C1 segment of cervical spinal cord (tissue), 14 donors: ENCODE data around the gene MAPKAP1.
A peak's percentile ranks its signal among the peaks of the same experiment; 100 is the strongest.

Source experiments
- DNase-seq, 14 donors: peaks; one replicate each; lab custom pipeline; 2025; lab: John Stamatoyannopoulos, UW

Gene MAPKAP1

DNA sequence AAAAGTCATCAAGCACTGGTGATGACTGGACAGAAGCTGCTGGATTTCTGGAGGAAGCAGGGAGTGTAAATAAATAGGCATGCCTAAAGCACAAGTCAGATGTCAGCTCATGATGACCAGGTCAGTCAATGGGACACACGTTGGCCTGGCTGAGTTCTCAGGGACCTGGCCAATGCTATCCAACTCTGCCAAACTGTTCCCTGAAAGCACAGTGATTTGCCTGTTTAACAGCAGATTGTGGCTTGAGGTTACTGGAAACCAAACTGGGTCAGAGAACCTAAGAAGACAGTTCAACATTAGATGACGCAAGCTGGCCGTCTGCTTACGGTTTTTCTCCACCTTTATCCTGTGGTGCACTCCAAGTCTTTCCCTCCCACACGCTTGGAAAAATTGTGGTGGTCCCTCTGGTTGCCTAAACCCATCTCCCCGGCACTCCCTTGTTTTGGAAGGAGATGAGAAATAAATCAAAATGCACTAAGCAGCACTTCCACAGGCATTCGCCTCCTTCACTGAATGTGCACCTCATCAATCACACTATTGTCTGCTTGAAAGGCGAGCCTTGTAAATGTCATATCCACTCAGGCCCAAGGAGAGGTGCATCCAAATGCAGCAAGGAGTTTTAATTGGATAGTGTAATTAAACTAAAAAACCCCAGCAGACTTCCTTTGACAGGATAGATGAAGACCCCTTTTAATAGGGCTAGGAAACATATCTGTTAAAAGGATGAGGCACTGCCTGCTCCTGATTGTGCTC is 245.9 kb downstream of the MAPKAP1 start:
- DNase-seq = peak in 6 of 14 donors; percentile 11 to 73 (median 25)

DNA sequence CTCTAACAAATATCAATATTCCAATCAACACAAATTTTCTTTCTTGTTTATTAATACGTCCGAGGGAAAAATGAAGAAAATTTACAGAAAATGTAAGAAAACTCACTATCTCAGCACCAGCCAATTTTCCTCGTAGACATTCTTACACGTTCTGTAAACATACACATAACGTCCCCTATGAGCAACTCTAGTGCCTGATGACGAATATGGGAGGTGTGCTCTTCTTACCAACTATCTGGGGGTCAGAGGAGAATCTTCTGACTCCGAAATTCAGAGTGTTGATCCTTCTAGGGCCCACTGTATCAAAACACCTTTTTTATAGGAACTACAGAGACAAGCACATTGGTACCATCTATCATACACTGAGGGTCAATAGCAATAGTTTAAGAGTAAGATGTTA is 246.7 kb downstream of the MAPKAP1 start:
- DNase-seq = no peak

DNA sequence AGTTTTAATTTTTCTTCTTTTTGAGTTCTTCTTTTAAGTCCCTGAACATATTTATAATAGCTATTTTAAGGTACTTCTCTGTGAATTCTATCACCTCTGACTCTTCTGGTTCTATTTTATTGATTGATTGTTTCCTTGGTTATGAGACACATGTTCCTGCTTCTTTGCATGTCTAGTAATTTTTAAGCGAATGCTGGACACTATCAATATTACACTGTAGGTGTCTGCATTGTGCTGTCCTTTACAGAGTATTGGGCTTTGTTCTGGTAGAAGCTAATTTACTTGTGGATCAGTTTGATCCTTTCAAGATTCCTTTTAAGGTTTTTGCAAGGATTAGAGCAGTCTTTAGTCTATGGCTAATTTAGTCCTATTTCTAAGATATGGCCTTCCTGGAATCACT is 249.7 kb downstream of the MAPKAP1 start:
- DNase-seq = no peak

DNA sequence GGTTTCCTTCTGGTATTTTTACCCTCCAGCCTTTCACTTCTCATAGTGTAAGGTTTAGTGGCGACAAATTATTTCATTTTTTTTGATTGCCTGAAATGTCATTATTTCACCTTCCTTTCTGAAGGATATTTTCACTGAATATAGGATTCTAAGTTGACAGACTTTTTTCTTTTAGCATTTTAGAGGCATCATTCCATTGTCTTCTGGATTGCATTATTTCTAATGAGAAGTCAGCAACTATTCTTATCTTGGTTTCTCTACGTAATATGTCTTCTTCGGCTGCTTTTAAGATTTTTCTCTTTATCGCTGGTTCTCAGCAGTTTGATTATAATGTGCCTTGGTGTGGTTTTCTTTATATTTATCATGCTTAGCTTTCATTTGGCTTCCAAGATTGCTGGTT is 251.1 kb downstream of the MAPKAP1 start:
- DNase-seq = no peak

DNA sequence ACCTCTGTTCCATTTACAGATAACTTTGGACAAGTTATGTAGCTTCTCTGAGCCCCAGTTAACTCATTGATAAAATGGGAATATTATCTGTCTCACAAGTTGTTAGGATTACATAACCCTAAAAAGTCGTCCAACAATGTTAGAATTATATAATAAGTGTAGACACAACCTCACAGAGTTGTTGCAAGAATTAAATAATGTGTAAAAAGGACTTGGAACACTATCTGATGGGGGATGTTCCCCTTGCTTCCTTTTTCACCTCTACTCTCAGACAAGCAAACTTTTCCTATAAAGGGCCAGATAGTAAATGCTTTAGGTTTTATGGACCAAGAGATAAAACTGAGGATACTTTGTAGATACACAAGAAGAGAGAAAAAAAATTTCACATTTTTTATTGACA is 251.9 kb downstream of the MAPKAP1 start:
- no peak for DNase-seq

DNA sequence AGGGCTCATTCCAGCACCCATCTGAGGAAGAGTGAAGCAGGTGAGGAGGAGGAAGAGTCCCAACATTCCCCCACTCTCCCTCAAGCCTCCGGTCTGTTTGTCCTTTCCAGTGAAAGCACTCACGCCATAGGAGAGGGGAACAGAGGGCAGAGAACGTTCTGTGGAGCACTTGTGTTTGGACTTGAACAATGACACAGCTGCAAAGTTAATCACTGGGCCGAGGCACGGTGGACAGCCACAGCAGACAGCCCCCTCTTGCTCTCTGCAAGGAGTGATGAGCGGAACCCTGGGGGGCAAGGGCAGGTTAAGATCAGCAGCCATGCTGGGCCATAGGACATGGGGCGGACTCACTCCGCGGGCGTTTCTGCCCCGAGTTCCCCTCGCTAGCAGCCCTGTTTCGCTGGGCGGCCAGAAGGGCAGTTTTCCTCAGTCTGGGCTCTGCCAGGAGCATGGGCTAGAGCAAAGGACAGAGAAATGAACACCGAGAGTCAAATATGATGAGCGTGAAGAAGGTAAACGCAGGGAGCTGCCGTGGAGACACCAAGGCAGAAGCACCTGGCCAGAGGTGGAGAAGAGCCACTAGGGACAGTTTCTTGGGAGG is 259.7 kb downstream of the MAPKAP1 start:
- DNase-seq = no peak

DNA sequence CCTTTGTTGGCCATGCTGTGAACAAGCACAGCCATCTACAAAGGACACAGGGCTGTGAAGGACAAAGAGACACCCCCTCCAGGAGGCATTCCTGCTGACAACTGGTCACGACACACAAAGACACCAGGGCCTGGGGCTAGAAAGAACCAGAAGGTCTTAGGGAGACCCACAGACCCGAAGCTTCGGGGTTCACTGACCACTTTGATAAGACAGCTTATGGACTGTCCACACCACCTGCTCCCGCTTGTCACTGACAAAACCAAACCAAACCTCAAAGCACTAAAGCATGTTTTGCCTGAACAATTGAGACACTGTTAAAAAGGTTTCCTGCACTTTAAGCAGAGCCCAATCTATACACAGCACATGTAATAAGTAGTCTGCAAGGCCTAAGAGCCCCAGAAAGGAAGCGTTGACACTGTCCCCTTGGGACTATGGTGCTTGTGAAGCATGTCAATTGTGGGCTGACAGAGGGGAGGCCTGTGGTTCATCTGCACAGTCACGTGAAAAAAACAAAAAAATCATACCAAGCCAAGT is 260.4 kb downstream of the MAPKAP1 start:
- no peak for DNase-seq

DNA sequence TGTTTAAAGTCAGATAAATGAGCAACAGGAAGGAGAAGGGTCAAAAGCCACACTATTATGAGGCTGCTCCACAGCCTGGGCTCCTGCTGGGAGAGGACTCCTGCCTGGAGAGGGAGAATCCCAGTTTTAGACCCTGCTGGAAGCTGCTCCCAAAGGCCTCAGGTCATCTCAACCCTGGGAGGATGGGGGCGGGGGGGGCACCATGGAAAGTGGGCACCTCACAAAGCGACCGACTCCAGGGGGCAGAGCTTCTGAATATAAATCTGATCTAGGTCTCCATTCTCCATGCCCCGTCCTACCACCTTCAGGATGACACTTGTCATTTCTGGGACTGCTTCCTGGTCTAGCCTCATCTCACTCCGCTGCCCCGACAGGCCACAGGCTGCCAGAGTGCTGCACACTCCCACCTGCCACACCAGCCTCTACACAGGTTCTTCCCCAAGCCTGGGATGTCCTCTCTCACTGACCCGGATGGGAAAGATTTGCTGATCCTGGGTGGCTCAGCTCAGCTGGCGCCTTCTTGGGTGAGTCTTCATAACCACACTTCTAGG is 262.0 kb downstream of the MAPKAP1 start:
- no peak for DNase-seq

DNA sequence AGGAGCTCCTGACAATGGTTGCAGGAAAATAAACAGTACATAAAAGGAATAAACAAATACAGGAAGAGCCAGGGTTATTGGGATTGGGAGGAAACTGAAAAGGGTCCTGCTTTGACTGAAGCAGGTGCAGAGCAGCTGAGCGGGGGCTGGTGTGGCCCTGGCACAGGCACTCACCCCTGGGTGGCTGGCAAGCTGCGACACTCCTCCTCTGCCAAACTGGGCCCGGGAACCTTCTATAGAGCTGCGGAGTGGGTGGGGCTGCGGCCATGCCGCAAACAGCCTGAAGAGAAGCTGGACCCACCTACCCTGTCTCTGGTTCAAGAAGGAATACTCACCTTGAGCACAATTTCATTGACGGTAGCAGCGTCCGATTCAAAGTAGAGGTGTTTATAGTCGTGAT is 262.8 kb downstream of the MAPKAP1 start:
- DNase-seq = no peak

DNA sequence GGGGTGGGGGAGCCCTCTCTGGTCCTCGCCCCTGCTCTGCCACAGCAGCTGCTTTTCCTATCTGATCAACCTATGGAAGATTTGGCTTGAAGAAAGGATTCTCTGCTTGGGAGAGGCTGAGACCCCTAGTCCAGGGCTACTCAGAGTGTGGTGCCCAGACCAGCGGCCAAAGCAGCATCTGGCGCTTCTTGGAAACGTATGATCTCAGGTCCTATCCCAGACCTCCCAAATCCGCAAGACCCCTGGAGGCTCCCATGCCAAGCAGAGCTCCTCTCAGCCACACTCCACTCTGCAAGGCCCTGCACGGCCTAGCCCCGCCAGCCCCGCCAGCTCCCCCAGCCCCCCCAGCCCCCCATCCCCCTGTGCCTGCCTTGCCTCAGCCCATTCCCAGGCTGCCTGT is 263.6 kb downstream of the MAPKAP1 start:
- DNase-seq = no peak

DNA sequence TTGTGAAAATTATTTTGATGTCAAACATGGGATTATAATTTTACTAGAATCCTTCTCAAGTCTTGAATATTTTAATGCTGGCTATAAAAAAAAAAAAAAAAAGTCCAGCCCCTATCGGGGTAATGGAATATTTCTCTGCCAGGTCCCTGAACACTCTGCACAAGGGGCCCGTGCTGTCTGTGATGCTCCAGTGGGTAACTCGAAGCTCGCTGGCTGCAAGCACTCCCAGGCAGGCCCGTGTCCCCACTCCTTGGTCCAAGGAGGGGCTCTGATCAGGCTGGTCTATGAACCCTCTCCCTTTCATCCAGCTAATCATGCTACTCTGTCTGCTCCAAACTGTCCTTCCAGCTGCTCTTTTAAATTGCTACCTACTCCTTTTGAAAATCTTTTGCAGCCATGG is 264.6 kb downstream of the MAPKAP1 start:
- DNase-seq = no peak

DNA sequence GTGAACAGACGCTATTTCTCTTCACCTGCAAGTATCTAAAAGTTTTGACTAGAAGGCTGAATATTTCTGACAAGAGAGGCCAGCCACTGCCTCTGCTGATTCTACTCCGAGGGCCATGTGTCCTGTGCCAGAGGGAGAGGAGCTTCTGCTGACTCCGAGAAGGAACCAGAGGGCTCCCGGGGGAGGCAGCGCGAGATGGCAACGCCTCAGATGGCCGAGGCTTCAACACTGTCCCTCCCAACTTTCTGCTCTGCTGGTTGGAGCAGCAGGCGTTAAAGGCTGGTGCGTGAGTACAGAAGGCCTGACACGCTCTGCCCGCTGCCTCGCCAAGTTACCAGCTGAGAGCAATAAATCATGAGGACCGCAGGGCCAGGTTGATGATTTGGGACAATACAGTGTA is 266.6 kb downstream of the MAPKAP1 start:
- DNase-seq = peak in 1 of 14 donors; percentile 15

DNA sequence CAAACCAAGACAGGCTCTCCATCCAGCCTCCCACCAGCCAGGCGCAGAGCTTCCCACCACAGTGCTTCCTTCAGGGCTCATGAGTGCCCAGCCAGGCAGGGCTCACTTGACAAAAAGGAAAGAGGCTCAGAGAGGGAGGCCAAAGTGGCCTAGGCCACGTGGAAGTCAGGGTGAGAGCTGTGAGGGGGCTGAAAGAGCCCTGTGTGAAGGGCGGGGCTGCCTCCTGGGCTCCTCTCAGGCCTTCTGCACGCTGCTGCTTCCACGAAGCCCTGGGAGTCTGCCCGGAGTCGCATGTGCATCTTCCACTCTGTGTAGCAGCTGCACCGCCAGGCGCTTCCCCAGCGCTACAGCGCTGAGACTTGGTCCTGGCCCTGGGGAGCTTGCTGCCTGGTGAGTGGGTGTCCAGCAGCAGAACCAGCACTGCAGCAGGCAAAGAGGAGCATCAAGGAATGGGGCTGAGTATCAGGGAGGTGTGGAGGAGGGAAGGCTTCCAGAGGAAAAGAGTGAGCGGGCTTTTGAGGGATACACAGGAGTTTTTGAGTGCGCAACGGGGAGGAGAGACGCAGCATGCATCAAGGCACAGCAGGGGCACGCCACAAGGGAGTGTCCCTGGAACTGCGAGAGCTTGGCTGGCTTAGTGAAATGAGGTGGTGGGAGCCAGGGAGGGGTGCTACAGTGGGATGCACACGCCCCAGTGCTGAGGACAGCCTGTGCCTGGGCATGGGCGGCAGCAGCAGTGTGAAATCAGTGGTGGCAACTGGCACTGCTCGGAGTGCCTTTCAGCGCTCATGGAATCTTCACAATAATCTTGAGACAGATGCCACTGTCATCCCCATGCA is 267.4 kb downstream of the MAPKAP1 start:
- no peak for DNase-seq

DNA sequence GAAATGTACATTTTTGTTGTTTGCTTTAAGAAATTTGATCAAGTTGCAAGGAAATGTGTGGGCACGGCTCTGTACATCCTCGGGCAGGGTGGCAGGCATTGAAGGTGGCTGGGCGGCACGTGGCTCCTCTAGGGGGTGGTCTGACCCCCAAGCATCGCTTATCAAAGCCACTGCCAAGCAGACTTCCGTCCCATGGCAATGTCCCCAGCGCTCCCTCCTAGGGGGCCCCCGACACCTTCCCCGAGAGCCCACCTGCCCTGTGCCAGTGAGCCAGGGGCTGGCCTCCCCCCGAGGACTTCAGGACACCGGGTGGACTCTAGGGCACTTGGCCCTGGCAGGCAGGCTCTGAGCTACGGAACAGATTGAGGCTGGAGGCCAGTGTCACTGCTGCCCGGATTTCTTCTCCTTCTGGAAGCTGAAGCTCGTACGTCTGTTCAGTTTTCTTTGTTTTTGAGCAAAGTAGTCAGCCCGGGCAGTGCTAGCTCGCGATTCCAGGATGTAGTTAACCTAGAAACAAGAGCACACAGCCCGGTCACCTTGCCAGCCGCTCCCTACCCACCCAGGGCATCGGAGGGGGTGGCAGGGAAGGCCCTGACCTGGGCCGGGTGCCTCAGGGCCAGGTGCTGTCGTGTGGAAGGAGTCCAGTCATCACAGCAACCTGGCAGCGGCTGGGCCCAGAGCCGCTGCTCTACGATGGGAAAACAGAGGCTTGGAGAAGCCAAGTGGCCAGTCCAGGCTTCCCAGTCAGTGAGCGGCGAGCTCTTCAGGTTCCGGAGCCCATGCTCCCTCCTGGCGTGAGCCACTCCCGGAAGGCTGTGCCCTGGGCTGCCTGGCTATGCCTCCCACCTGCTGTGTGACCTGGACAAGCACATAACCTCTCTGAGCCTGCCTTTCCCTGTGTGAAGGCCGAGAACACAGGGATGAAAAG is 268.2 kb downstream of the MAPKAP1 start:
- DNase-seq = peak in 1 of 14 donors; percentile 78

DNA sequence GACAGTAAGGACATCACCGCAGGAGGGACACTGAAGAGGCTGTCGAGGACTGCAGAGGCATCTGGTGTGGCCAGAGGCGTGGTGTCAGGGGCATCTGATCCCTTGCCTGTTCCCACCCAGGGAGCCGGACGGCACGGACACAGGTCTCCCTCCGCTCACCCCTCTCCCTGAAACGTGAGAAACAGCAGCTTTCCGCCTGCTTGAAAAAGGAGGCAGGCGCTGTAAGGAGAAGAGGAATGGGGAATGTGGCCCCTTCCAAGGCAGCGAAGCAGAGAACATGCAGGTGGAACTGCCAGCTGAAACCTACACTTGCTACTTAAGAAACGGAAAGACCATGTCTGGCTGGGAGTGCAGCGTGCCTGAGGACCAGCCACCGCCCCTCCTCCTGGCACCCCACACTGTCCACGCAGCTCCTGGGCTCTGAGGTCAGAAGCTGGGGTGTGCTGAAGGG is 269.2 kb downstream of the MAPKAP1 start:
- no peak for DNase-seq

DNA sequence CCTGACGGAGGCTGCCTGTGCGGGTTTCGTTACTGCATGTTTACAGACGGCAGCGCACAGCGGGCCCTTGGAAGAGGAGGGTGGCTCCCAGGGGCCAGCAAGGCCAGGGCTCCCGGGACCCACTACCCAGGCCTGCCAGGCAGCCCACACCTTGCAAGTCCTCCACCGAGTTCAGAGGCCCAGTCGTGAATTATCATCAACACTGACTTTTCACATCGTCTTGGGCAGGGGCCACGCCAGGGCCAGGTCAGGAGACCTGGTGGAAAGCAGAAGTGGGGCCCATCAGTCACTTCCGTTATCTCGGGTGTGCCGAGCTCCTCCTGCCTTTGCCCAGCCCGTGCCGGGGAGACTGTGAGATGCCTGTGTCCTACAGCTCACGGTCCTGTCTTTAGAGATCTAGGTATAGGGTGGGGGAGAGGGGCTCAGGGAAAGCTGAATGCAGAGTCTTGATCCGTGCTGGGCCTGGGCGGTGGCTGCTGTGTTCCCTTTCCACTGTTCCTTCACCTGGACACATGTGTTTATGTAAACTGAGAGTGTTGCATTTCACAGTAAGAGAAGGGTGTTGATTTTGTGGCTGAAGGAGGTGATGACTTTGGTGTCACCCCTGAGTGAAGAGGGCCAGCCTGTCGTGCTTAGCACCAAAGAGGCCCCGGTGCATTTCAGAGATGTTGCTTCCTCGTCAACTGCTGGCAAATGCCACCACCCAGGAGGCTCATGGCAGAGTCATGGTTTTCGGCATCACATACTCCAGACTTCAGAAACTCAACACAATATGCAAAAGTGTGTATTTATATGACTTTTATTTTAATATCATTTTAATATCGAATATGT is 270.2 kb downstream of the MAPKAP1 start:
- no peak for DNase-seq

DNA sequence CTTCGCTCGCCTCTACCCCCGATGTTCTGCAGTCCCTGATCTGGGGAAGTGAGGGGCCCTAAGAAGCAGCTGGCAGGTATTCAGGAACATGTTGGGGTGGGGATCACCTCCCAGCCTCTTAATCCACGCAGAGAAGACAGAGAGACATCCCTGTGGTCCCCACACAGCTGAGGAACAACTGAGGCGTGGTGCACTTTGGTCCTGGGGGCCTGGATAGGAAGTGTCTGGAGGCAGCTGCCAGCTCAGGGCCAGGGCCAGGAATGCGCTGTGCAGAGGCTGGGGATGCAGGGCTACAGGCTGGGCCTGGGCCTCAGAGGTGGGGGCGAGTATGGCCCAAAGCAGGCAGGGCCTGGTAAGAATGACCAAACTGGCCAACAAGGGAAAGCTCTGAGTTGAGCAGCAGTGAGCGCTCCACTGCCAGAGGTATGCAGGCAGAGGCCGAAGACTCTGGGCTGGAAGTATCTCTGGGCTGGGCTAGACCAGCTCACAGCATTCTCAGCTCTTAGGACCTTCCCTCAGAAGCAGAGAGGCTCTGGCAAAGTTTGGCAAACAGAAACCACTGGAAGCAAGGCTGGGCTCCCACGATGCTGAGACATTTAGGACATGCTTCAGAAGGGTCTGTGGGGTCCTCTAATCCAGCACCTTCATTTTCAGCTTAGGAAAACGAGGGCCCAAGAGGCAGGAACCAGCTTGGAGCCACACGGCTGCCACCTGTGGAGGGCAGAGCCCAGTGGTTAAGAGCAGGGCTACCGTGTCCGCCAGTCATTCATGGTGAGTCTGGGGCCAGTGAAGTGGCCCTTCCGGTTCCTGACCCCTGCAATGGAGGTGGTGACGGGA is 271.0 kb downstream of the MAPKAP1 start:
- DNase-seq = no peak

DNA sequence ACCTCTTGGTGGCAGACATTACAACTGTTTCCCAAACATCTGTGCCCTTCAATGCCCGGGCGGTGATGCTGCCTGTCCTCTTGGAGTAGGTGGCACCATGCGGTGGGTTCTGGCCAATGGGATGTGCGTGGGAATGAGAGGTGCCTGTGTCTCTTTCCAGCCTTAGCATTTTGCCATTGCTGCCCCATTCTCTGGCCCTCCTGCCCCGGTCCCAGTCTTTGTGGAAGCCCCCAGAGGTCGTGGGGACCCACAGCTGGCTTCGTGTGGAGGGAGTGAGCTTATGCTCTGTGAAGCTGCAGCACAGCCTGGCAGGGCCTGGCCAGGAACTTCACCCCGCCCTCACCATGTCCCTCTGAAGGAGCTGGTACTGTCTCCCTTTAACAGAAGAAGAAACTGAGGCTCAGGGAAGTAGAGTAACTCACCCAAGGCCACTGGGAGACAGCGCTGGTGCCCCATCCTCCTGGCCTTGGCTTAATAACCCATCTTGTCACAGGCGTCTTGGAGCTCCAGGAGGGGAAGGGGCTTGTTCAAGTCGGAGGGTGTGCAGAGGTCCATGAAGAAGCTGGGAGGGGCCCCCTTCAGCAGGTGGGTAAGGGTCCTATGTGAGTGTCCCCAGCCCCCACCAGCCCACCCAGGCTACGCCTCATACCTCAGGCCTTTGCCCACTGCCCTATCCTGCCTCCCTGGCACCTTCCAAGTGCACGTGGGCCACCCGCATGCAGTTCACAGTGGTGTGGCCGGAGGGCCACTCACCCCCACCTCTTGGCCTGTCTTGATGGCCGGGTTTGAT is 271.8 kb downstream of the MAPKAP1 start:
- DNase-seq = no peak
